Measurements from ENCODE around the gene MIA.

GRCh38 chr19:40804783-40805242 lies 29.5 kb downstream of the MIA start:
- TF ChIP-seq FOXK2 (IDR thresholded peaks at IDR 0.05) (no peak), L3MBTL2 (conservative IDR thresholded peaks at IDR 0.05) (no peak), BHLHE40 (IDR thresholded peaks at IDR 0.05; ENCODE audit: borderline replicate concordance) (no peak), NFRKB (IDR thresholded peaks at IDR 0.05) (no peak)
